ENCODE data around the gene EEPD1.

GRCh38 chr7:36295090-36295489, 142.0 kb downstream of the EEPD1 start:
- TF ChIP-seq, protein P1, sequence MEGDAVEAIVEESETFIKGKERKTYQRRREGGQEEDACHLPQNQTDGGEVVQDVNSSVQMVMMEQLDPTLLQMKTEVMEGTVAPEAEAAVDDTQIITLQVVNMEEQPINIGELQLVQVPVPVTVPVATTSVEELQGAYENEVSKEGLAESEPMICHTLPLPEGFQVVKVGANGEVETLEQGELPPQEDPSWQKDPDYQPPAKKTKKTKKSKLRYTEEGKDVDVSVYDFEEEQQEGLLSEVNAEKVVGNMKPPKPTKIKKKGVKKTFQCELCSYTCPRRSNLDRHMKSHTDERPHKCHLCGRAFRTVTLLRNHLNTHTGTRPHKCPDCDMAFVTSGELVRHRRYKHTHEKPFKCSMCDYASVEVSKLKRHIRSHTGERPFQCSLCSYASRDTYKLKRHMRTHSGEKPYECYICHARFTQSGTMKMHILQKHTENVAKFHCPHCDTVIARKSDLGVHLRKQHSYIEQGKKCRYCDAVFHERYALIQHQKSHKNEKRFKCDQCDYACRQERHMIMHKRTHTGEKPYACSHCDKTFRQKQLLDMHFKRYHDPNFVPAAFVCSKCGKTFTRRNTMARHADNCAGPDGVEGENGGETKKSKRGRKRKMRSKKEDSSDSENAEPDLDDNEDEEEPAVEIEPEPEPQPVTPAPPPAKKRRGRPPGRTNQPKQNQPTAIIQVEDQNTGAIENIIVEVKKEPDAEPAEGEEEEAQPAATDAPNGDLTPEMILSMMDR (IDR thresholded peaks at IDR 0.05) = no peak
- TF ChIP-seq POLR2AphosphoS5 (IDR thresholded peaks at IDR 0.05; ENCODE audit: low read depth, low read length) (no peak), REST (IDR thresholded peaks at IDR 0.05; ENCODE audit: insufficient read depth in 1 of 2, low read depth in 2 of 2, low read length in 1 of 2) (no peak), SIN3A (IDR thresholded peaks at IDR 0.05; ENCODE audit: borderline replicate concordance, insufficient read depth, low read depth, low read length) (no peak), TCF7L2 (IDR thresholded peaks at IDR 0.05; ENCODE audit: low read depth, low read length) (no peak)

Data from Panc1 (cell line).